Measurements from ENCODE around the gene LCLAT1. TPM values are rescaled to one million over a fixed set of nuclear protein-coding genes. Genes with fewer than 3 reads are reported as not detected.
A peak's percentile ranks its signal among the peaks of the same experiment; 100 is the strongest.

The LCLAT1 gene
- total RNA-seq, 1 experiment from 2014 or later, result 32.9 TPM

DNA sequence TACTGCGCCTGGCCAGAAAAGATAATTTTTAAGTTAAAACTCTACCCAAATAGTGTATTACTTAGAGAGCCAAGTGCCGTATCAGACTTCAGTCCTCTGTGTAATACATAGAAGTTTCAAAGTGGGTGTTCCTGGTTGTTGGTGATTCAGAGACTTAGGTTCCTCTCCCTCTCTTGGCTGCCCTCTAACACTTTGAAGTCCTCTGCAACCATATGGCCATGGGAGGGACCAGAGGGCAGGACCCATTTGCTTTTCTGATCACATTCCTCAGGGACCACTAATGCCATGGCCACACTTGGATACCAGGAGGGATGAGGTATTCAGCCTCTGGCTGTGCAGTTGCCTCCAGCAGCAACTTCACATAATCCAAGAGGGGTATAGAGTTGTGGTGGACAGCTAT lies 228.7 kb downstream of the LCLAT1 start:
- Histone ChIP-seq H2BK20ac (ENCODE audit: low read depth, low read length, poor library complexity, severe bottlenecking) (no peak overlapping the region), H2BK120ac (ENCODE audit: low read depth, low read length, poor library complexity, severe bottlenecking) (no peak overlapping the region), H2BK5ac (ENCODE audit: insufficient read length, low read length) (no peak overlapping the region), H3K23ac (ENCODE audit: insufficient read length, low read depth, low read length) (no peak overlapping the region), H3K56ac (ENCODE audit: insufficient read length, low read depth, low read length) (no peak overlapping the region), H3K27ac (ENCODE audit: insufficient read length, low read depth, low read length) (no peak overlapping the region), H2AFZ (ENCODE audit: low read length) (no peak overlapping the region), H2AK5ac (ENCODE audit: insufficient read length, low read length) (no peak overlapping the region), H3K18ac (ENCODE audit: insufficient read length, low read depth, low read length) (no peak overlapping the region), H3K23me2 (ENCODE audit: insufficient read length, low read depth, low read length, poor library complexity, severe bottlenecking) (no peaks in the 10 kb centered on the region), H3K4ac (ENCODE audit: low read depth, low read length) (no peak overlapping the region), H3K79me1 (ENCODE audit: insufficient read depth, low read depth, low read length, poor library complexity, severe bottlenecking) (no peaks in the 10 kb centered on the region), H2BK12ac (ENCODE audit: insufficient read length, low read depth, low read length) (no peak overlapping the region), H4K91ac (ENCODE audit: insufficient read length, low read depth, low read length) (no peak overlapping the region), H3K14ac (ENCODE audit: insufficient read depth, low read length) (no peak overlapping the region), H4K5ac (ENCODE audit: insufficient read length, low read depth, low read length) (no peak overlapping the region), H2BK15ac (ENCODE audit: low read depth, low read length) (no peak overlapping the region), H3K9me3 (ENCODE audit: control insufficient read depth, low read depth, low read length) (no peaks in the 10 kb centered on the region), H3T11ph (ENCODE audit: low read length) (no peak overlapping the region), H3K9ac (ENCODE audit: extremely low read depth, insufficient read length, low read length) (no peak overlapping the region), H3K79me2 (ENCODE audit: insufficient read depth, low read length) (no peaks in the 10 kb centered on the region), H4K8ac (replicated peaks; ENCODE audit: insufficient read length, low read depth, low read length) (no peak overlapping the region), H3K4me1 (ENCODE audit: insufficient read depth, low read length) (no peaks in the 10 kb centered on the region), H3K27me3 (ENCODE audit: insufficient read depth, low read length) (no peaks in the 10 kb centered on the region), H4K20me1 (ENCODE audit: control insufficient read depth, insufficient read depth, insufficient read length) (no peaks in the 10 kb centered on the region), H3K4me2 (ENCODE audit: insufficient read depth, insufficient read length, low read length) (no peak overlapping the region)
- WGBS (ENCODE audit: extremely low coverage, insufficient read length, low lambda C conversion rate), result no CpG with 5 or more reads among the region's 2 CpGs
- H3K27me3 Mint-ChIP-seq (ENCODE audit: low read depth), result no peaks in the 10 kb centered on the region
- no peak overlapping the region for H3K27ac Mint-ChIP-seq
- H3K4me1 Mint-ChIP-seq, result no peaks in the 10 kb centered on the region
- peaks cover 0 to 9% (median 0%) of the 10 kb centered on the region in 3 experiments; a peak in 3 of 7 replicates for H3K36me3 Mint-ChIP-seq (ENCODE audit: insufficient read depth in 1 of 3, low read depth in 3 of 3)
- TF ChIP-seq, protein P1, sequence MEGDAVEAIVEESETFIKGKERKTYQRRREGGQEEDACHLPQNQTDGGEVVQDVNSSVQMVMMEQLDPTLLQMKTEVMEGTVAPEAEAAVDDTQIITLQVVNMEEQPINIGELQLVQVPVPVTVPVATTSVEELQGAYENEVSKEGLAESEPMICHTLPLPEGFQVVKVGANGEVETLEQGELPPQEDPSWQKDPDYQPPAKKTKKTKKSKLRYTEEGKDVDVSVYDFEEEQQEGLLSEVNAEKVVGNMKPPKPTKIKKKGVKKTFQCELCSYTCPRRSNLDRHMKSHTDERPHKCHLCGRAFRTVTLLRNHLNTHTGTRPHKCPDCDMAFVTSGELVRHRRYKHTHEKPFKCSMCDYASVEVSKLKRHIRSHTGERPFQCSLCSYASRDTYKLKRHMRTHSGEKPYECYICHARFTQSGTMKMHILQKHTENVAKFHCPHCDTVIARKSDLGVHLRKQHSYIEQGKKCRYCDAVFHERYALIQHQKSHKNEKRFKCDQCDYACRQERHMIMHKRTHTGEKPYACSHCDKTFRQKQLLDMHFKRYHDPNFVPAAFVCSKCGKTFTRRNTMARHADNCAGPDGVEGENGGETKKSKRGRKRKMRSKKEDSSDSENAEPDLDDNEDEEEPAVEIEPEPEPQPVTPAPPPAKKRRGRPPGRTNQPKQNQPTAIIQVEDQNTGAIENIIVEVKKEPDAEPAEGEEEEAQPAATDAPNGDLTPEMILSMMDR (conservative IDR thresholded peaks at IDR 0.05), result no peak
- peak; percentile 13 for DNase-seq
- H3K9me3 Mint-ChIP-seq, result peaks cover 2 to 5% of the 10 kb centered on the region in 2 experiments; a peak in 3 of 5 replicates
- no peak overlapping the region for H3K4me3 Mint-ChIP-seq

Data from H9 (cell line).